Neural cell (in vitro differentiated cells): ENCODE measurements around the gene MAPK1.

Experiments used
- CTCF ChIP-seq: fragments of 450-650 bp; IDR thresholded peaks from 2 replicates; pipeline ENCODE4 v1.5.1; 2014; ENCODE audit warnings: antibody characterized with exemption, mild to moderate bottlenecking, moderate library complexity; ENCODE audit not compliant: poor library complexity, severe bottlenecking
- EP300 ChIP-seq: fragments of 450-650 bp; conservative IDR thresholded peaks from 2 replicates; pipeline ENCODE4 v1.6.1; 2014; ENCODE audit warnings: antibody characterized with exemption, mild to moderate bottlenecking, moderate library complexity; ENCODE audit not compliant: poor library complexity, severe bottlenecking
- MXI1 ChIP-seq: fragments of 450-650 bp; conservative IDR thresholded peaks from 2 replicates; pipeline ENCODE4 v1.6.1; 2014; ENCODE audit warnings: antibody characterized with exemption, mild to moderate bottlenecking; ENCODE audit not compliant: poor library complexity, severe bottlenecking
- POLR2AphosphoS5 ChIP-seq: IDR thresholded peaks from 2 replicates; pipeline ENCODE4 v1.6.1; 2012
- RAD21 ChIP-seq: fragments of 450-650 bp; conservative IDR thresholded peaks from 2 replicates; pipeline ENCODE4 v1.6.1; 2014; ENCODE audit warnings: antibody characterized with exemption, mild to moderate bottlenecking, moderate library complexity
- SMC3 ChIP-seq: fragments of 450-650 bp; conservative IDR thresholded peaks from 2 replicates; pipeline ENCODE4 v1.6.1; 2014; ENCODE audit warnings: antibody characterized with exemption, mild to moderate bottlenecking, moderate library complexity; ENCODE audit not compliant: poor library complexity

GRCh38 chr22:21752276-21752675 is 115.2 kb downstream of the MAPK1 start:
- TF ChIP-seq SMC3 (no peak), CTCF (no peak), POLR2AphosphoS5 (no peak), RAD21 (no peak), EP300 (no peak), MXI1 (no peak)
